ENCODE data around the gene ZSCAN32. TPM values are rescaled to one million over a fixed set of nuclear protein-coding genes. Genes with fewer than 3 reads are reported as not detected.

ZSCAN32 gene
- total RNA-seq, 4 donors from 2014 or later = 1.8 to 27.6 (median 16.1) TPM

DNA sequence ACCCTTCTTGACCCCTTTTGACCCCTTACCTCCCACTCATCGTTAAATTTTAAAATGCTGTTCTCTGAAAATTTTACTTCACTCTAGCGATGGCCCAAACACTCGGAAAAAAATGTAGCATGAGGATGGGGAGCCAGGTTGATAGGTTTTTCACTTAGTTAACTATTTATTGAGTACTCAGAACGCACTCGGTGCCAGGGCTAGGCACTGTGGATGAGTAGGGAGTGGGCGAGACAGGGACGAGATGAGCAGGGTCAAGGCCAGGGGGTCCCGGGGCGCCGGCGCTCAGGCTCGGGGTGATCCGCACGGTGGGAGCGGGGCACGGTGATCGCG is 392 bp downstream of the ZSCAN32 start:
- intact Hi-C loops (cut with DNase I; ENCODE audit: low total_unique reads) = loop anchor here (5.0 kb wide), 1 partner anchor 88 kb away; no protein-coding TSS in a partner anchor
- Histone ChIP-seq H3K9me3 (peaks cover 0 to 3% of the 10 kb centered on the region in 2 donors), H3K4me3 (peak overlapping the region; percentile 83 to 98), H3K27ac (peak overlapping the region; percentile 62 to 88), H3K27me3 (no peaks in the 10 kb centered on the region), H3K4me1 (no peaks in the 10 kb centered on the region), H3K36me3 (no peaks in the 10 kb centered on the region)
- DNase-seq = no peak
- TF ChIP-seq, protein P1, sequence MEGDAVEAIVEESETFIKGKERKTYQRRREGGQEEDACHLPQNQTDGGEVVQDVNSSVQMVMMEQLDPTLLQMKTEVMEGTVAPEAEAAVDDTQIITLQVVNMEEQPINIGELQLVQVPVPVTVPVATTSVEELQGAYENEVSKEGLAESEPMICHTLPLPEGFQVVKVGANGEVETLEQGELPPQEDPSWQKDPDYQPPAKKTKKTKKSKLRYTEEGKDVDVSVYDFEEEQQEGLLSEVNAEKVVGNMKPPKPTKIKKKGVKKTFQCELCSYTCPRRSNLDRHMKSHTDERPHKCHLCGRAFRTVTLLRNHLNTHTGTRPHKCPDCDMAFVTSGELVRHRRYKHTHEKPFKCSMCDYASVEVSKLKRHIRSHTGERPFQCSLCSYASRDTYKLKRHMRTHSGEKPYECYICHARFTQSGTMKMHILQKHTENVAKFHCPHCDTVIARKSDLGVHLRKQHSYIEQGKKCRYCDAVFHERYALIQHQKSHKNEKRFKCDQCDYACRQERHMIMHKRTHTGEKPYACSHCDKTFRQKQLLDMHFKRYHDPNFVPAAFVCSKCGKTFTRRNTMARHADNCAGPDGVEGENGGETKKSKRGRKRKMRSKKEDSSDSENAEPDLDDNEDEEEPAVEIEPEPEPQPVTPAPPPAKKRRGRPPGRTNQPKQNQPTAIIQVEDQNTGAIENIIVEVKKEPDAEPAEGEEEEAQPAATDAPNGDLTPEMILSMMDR (IDR thresholded peaks at IDR 0.05) = no peak
- no peak for TF ChIP-seq POLR2A (IDR thresholded peaks at IDR 0.05)

DNA sequence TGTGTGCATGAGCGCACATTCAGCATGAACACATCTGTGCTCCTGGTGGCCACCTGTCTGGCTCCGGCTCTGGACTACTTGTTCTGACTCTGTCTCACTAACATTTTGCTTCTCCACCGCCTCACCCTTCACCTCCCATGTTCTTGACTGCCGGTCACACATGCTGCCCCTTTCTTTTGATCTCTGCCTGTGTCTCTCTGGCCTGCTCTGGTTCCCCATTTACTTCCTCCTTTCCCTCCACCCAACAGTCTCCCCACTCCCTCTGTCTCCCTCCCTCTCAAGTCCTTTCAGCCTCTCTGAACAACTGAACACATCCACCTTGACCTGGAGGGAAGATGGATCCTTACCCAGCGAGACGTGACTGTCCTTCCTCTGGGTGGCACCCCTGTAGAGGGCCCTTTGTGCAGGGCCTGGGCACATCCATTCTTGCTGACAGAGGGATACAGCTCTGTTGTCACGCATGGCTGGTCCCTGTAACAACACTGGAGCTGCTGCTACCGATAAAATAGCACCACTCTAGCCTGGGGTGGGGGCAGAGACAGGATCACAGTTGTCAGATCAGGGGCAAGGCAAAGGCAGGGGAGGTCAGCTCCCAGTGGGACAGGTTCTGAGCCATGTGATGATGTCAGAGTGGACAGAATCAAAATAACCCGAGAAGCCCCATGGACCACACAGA is 11.0 kb downstream of the ZSCAN32 start:
- peaks cover 0 to 69% of the 10 kb centered on the region in 2 donors for H3K9me3 ChIP-seq
- H3K4me1 ChIP-seq = no peaks in the 10 kb centered on the region
- intact Hi-C loops (cut with DNase I; ENCODE audit: low total_unique reads) = no loop called here
- no peak overlapping the region for H3K27ac ChIP-seq
- DNase-seq = no peak
- TF ChIP-seq, protein P1 (IDR thresholded peaks at IDR 0.05) = no peak
- TF ChIP-seq POLR2A (IDR thresholded peaks at IDR 0.05) = no peak
- no peaks in the 10 kb centered on the region for H3K27me3 ChIP-seq
- no peaks in the 10 kb centered on the region for H3K36me3 ChIP-seq
- H3K4me3 ChIP-seq = no peak overlapping the region

DNA sequence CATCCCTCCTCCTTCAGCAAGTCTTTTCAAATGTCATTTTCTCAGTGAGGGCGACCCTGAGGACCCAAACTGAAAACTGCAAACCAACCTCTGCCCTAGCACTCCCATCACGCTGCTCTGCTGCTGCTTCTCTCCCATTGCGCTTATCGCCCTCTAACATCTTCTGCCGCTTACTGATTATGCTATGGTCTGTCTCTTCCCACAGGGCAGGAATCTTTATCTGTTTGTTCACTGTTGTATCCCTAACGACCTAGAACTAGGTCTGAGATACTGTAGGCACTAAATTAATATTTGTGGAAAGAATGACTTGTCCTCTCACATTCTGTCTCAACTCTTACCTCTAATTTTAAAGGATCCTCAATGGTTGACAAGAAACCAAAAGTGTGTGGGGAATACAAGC is 12.5 kb downstream of the ZSCAN32 start:
- no peak for DNase-seq
- Histone ChIP-seq H3K4me3 (no peak overlapping the region), H3K4me1 (no peaks in the 10 kb centered on the region), H3K9me3 (peaks cover 0 to 76% of the 10 kb centered on the region in 2 donors), H3K27me3 (no peaks in the 10 kb centered on the region), H3K27ac (no peak overlapping the region), H3K36me3 (no peaks in the 10 kb centered on the region)
- intact Hi-C loops (cut with DNase I; ENCODE audit: low total_unique reads) = no loop called here
- TF ChIP-seq POLR2A (IDR thresholded peaks at IDR 0.05) = no peak
- TF ChIP-seq, protein P1 (IDR thresholded peaks at IDR 0.05) = no peak

DNA sequence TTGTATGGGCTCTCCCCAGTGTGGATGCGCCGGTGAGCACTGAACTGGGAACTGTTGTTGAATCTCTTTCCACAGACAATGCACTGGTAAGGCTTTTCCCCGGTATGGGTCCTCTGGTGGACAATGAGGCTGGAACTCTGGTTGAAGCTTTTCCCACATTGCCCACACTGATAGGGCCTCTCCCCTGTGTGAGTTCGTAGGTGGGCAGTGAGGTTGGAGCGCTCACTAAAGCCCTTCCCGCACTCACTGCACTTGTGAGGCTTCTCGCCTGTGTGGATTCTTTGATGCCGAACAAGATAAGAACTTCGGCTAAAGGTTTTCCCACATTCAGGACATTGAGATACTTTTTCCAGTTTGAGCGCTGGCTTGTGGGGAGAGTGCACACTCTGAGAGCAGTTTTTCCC is 17.8 kb downstream of the ZSCAN32 start:
- Histone ChIP-seq H3K27me3 (no peaks in the 10 kb centered on the region), H3K4me1 (no peaks in the 10 kb centered on the region), H3K27ac (no peak overlapping the region), H3K9me3 (peaks cover 8 to 78% of the 10 kb centered on the region in 2 donors), H3K36me3 (no peaks in the 10 kb centered on the region), H3K4me3 (no peak overlapping the region)
- no peak for TF ChIP-seq POLR2A (IDR thresholded peaks at IDR 0.05)
- TF ChIP-seq, protein P1 (IDR thresholded peaks at IDR 0.05) = no peak
- intact Hi-C loops (cut with DNase I; ENCODE audit: low total_unique reads) = no loop called here
- no peak for DNase-seq

DNA sequence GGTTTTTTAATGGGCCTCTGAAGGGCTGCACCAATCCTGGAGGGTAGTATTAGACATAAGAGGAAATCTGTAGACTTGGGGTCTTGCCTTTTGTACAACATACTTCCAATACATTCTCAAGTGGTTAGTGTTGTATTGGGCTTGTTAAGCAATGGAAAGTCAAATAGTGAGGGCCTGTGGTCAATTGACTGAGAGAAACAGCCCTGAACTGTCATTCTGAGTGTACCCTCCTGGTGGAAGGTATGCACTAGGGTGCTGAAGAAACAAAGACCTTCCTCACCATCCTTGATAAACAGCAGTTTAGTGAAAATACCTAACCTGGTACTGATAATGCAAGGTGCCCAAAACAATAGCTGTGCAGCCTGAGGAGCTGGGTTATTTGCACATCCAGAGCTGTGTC is 22.9 kb downstream of the ZSCAN32 start:
- no peaks in the 10 kb centered on the region for H3K27me3 ChIP-seq
- H3K4me3 ChIP-seq = no peak overlapping the region
- H3K9me3 ChIP-seq = peaks cover 8 to 70% of the 10 kb centered on the region in 2 donors
- H3K4me1 ChIP-seq = no peaks in the 10 kb centered on the region
- intact Hi-C loops (cut with DNase I; ENCODE audit: low total_unique reads) = no loop called here
- no peak for DNase-seq
- no peak overlapping the region for H3K27ac ChIP-seq
- no peaks in the 10 kb centered on the region for H3K36me3 ChIP-seq
- TF ChIP-seq POLR2A (IDR thresholded peaks at IDR 0.05) = no peak
